Measurements from ENCODE around the gene DZIP1L.

Gene DZIP1L

DNA sequence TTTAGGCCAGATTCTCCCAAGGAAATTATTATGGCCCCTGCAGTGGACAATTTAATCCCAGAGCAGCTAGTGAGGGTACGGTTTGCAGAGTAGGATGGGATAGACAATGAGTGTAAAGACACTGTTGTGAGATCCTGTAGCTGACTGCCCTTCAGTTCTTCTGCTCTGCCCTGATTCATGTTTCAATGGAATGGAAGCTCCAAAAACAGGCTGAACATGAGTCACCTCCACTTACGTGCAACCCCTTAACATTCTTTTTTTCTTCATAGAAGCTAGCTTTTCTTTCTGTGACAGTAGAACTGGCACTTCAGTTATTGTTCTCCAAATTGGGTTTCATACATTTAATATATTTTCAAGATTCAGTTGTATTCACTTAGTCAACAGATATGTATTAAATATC is 73.4 kb downstream of the DZIP1L start:
- Histone ChIP-seq H3K79me2 (ENCODE audit: insufficient read depth, low read length) (no peaks in the 10 kb centered on the region), H3K9me2 (replicated peaks; ENCODE audit: insufficient read depth, low read length) (no peaks in the 10 kb centered on the region), H3K27ac (ENCODE audit: low read depth, low read length) (no peak overlapping the region), H3K9ac (ENCODE audit: low read length) (no peak overlapping the region), H4K20me1 (ENCODE audit: low read depth, low read length) (no peaks in the 10 kb centered on the region), H3K9me3 (ENCODE audit: insufficient read depth, low read length) (no peaks in the 10 kb centered on the region), H3K4me3 (ENCODE audit: insufficient read depth, low read length, poor library complexity, severe bottlenecking) (no peak overlapping the region), H3K36me3 (ENCODE audit: low read length) (no peaks in the 10 kb centered on the region), H3K4me2 (ENCODE audit: low read depth, low read length, poor library complexity, severe bottlenecking) (no peak overlapping the region), H2AFZ (ENCODE audit: low read depth, low read length, severe bottlenecking) (no peak overlapping the region), H3F3A (ENCODE audit: insufficient read depth) (no peaks in the 10 kb centered on the region), H3K27me3 (ENCODE audit: low read length) (no peaks in the 10 kb centered on the region)
- TF ChIP-seq, protein P1, sequence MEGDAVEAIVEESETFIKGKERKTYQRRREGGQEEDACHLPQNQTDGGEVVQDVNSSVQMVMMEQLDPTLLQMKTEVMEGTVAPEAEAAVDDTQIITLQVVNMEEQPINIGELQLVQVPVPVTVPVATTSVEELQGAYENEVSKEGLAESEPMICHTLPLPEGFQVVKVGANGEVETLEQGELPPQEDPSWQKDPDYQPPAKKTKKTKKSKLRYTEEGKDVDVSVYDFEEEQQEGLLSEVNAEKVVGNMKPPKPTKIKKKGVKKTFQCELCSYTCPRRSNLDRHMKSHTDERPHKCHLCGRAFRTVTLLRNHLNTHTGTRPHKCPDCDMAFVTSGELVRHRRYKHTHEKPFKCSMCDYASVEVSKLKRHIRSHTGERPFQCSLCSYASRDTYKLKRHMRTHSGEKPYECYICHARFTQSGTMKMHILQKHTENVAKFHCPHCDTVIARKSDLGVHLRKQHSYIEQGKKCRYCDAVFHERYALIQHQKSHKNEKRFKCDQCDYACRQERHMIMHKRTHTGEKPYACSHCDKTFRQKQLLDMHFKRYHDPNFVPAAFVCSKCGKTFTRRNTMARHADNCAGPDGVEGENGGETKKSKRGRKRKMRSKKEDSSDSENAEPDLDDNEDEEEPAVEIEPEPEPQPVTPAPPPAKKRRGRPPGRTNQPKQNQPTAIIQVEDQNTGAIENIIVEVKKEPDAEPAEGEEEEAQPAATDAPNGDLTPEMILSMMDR (IDR thresholded peaks at IDR 0.05; ENCODE audit: insufficient read depth, low read length, poor library complexity, severe bottlenecking): no peak

DNA sequence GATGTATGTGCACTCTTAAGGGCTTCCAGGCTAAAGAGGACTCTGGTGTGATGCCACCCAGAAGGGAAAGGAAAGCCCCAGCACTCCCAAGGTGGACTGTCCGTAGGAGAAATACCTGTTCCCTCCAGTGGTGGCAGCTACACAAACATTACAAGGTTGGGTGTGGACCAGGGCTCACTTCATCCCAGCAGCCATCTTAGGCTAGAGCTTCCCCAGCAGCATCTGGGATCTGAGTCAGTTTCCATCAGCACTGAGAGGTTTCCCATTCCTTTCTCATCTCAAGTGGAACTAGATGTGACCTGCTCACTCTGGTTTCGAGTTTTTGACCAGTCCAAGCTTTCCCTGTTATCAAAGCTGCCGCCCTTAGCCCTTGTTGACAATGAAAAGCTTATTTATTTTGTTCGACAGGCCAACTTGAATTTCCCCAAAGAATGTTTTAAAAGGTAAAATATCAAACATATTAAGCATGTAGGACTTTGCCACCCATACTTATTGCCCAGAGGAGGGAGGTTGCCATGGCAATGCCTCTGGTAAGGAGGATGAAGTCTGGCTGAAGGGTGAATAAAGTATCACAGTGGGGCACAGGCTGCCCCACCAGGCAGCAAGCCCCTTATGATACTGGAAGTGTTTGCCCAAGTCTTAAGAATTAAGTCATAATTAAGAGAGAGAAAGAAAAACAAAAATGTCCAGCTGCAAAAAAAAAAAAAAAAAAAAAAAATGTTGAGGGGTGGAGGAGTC is 76.5 kb downstream of the DZIP1L start:
- no peak overlapping the region for H3K27ac ChIP-seq (ENCODE audit: low read depth, low read length)
- H3K79me2 ChIP-seq (ENCODE audit: insufficient read depth, low read length): no peaks in the 10 kb centered on the region
- no peak overlapping the region for H2AFZ ChIP-seq (ENCODE audit: low read depth, low read length, severe bottlenecking)
- no peaks in the 10 kb centered on the region for H4K20me1 ChIP-seq (ENCODE audit: low read depth, low read length)
- H3K4me3 ChIP-seq (ENCODE audit: insufficient read depth, low read length, poor library complexity, severe bottlenecking): no peak overlapping the region
- no peak overlapping the region for H3K4me2 ChIP-seq (ENCODE audit: low read depth, low read length, poor library complexity, severe bottlenecking)
- TF ChIP-seq, protein P1 (IDR thresholded peaks at IDR 0.05; ENCODE audit: insufficient read depth, low read length, poor library complexity, severe bottlenecking): no peak
- TF ChIP-seq EZH2phosphoT487 (conservative IDR thresholded peaks at IDR 0.05; ENCODE audit: low read length): no peak
- H3K36me3 ChIP-seq (ENCODE audit: low read length): no peaks in the 10 kb centered on the region
- no peaks in the 10 kb centered on the region for H3K9me3 ChIP-seq (ENCODE audit: insufficient read depth, low read length)
- H3K9me2 ChIP-seq (replicated peaks; ENCODE audit: insufficient read depth, low read length): no peaks in the 10 kb centered on the region
- no peaks in the 10 kb centered on the region for H3K27me3 ChIP-seq (ENCODE audit: low read length)
- H3F3A ChIP-seq (ENCODE audit: insufficient read depth): no peaks in the 10 kb centered on the region
- no peak overlapping the region for H3K9ac ChIP-seq (ENCODE audit: low read length)

DNA sequence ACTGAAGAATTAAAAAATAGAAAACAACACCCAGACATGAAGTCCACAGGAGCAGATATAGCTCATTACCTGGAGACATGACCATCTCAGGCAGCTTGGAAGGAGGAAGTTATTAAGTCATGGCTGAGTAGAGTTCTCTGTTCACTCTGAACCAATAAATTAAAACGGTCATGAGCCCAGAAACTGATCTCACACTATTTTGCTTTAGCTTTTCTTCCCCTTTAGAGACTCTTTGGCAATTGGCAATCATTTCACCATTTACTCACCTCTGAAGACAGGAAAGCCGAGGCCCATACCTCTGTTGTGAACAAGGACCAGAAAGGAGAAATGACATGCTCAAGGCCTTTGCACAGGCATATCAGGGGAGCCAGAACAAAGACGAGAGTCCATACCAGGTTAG is 78.8 kb downstream of the DZIP1L start:
- Histone ChIP-seq H3K36me3 (ENCODE audit: low read length) (no peaks in the 10 kb centered on the region), H2AFZ (ENCODE audit: low read depth, low read length, severe bottlenecking) (no peak overlapping the region), H3K27ac (ENCODE audit: low read depth, low read length) (no peak overlapping the region), H3K9me2 (replicated peaks; ENCODE audit: insufficient read depth, low read length) (no peaks in the 10 kb centered on the region), H3K9me3 (ENCODE audit: insufficient read depth, low read length) (no peaks in the 10 kb centered on the region), H4K20me1 (ENCODE audit: low read depth, low read length) (no peaks in the 10 kb centered on the region), H3K79me2 (ENCODE audit: insufficient read depth, low read length) (no peaks in the 10 kb centered on the region), H3F3A (ENCODE audit: insufficient read depth) (no peaks in the 10 kb centered on the region), H3K4me3 (ENCODE audit: insufficient read depth, low read length, poor library complexity, severe bottlenecking) (no peak overlapping the region), H3K4me2 (ENCODE audit: low read depth, low read length, poor library complexity, severe bottlenecking) (no peak overlapping the region), H3K27me3 (ENCODE audit: low read length) (no peaks in the 10 kb centered on the region), H3K9ac (ENCODE audit: low read length) (no peak overlapping the region)
- TF ChIP-seq, protein P1 (IDR thresholded peaks at IDR 0.05; ENCODE audit: insufficient read depth, low read length, poor library complexity, severe bottlenecking): no peak
- no peak for TF ChIP-seq EZH2phosphoT487 (conservative IDR thresholded peaks at IDR 0.05; ENCODE audit: low read length)

Measured in SU-DHL-6 (cell line).